Neural progenitor cell (in vitro differentiated cells): ENCODE data around the gene CCDC28B. TPM values are rescaled to one million over a fixed set of nuclear protein-coding genes. Genes with fewer than 3 reads are reported as not detected.
A peak's percentile ranks its signal among the peaks of the same experiment; 100 is the strongest.

Experiments
- DNase-seq: peaks from one replicate; pipeline ENCODE4 v3.0.0-alpha.2; 2016; ENCODE audit warnings: low spot score
- H2AFZ ChIP-seq: fragments of 200-600 bp; sonication (generic); replicated peaks from 2 replicates; pipeline ENCODE4 v1.6.1; 2016; ENCODE audit warnings: antibody characterized with exemption
- H3F3A ChIP-seq: fragments of 200-600 bp; sonication (generic); 2 replicates; pipeline ENCODE4 v1.6.1; 2016; ENCODE audit warnings: antibody characterized with exemption, low read depth
- H3K27ac ChIP-seq: fragments of 200-600 bp; sonication (generic); 2 replicates; pipeline ENCODE4 v1.5.1; 2016; ENCODE audit warnings: mild to moderate bottlenecking
- H3K27me3 ChIP-seq: fragments of 200-600 bp; sonication (generic); 2 replicates; pipeline ENCODE4 v1.6.1; 2016; ENCODE audit warnings: mild to moderate bottlenecking, moderate library complexity
- H3K36me3 ChIP-seq: fragments of 200-600 bp; sonication (generic); 2 replicates; pipeline ENCODE4 v1.5.1; 2016
- H3K4me1 ChIP-seq: fragments of 200-600 bp; sonication (generic); 2 replicates; pipeline ENCODE4 v1.6.1; 2016; ENCODE audit warnings: mixed run types
- H3K4me2 ChIP-seq: fragments of 200-600 bp; sonication (generic); 2 replicates; pipeline ENCODE4 v1.6.1; 2016
- H3K4me3 ChIP-seq: fragments of 200-600 bp; sonication (generic); 2 replicates; pipeline ENCODE4 v1.5.1; 2016
- H3K79me2 ChIP-seq: fragments of 200-600 bp; sonication (generic); 2 replicates; pipeline ENCODE4 v1.6.1; 2016; ENCODE audit warnings: low read depth
- H3K9ac ChIP-seq: fragments of 200-600 bp; sonication (generic); 2 replicates; pipeline ENCODE4 v1.6.1; 2016
- H3K9me3 ChIP-seq: fragments of 200-600 bp; sonication (generic); 2 replicates; pipeline ENCODE4 v1.5.1; 2016; ENCODE audit warnings: low read depth
- H4K20me1 ChIP-seq: fragments of 200-600 bp; sonication (generic); 2 replicates; pipeline ENCODE4 v1.6.1; 2016; ENCODE audit warnings: low read depth
- H3K27ac Mint-ChIP-seq: 3 replicates; pipeline ENCODE4 v1.8.0; 2021; ENCODE audit warnings: mixed read lengths
- H3K27me3 Mint-ChIP-seq: 2 replicates; pipeline ENCODE4 v1.8.0; 2022; ENCODE audit warnings: low read depth, mild to moderate bottlenecking, inconsistent platforms, moderate library complexity, mixed read lengths; ENCODE audit not compliant: insufficient read depth
- H3K36me3 Mint-ChIP-seq: 3 replicates; pipeline ENCODE4 v1.8.0; 2021; ENCODE audit warnings: mixed read lengths
- H3K4me1 Mint-ChIP-seq: 3 replicates; pipeline ENCODE4 v1.8.0; 2021; ENCODE audit warnings: mixed read lengths
- H3K4me3 Mint-ChIP-seq: 3 replicates; pipeline ENCODE4 v1.8.0; 2021; ENCODE audit warnings: mild to moderate bottlenecking, moderate library complexity, mixed read lengths
- H3K9me3 Mint-ChIP-seq: 3 replicates; pipeline ENCODE4 v1.8.0; 2020; ENCODE audit warnings: mixed read lengths
- EZH2 ChIP-seq: fragments of 200-600 bp; sonication (generic); IDR thresholded peaks from 2 replicates; pipeline ENCODE4 v1.6.1; 2017; ENCODE audit warnings: antibody characterized with exemption, mild to moderate bottlenecking, moderate library complexity
- EZH2phosphoT487 ChIP-seq: fragments of 200-600 bp; sonication (generic); IDR thresholded peaks from 2 replicates; pipeline ENCODE4 v1.6.1; 2017; ENCODE audit warnings: antibody characterized with exemption
- total RNA-seq: library from RNA; depleted of rRNA; stranded (reverse); fragments of >200 nt; gene quantifications from 2 replicates; pipeline ENCODE4 v1.2.3, GENCODE V29; 2015; ENCODE audit warnings: low replicate concordance
- TF ChIP-seq, protein P1 (sequence below): fragments of 200-600 bp; sonication (generic); IDR thresholded peaks from 2 replicates; pipeline ENCODE4 v1.5.1; 2017; ENCODE audit warnings: antibody characterized with exemption, mild to moderate bottlenecking

Gene CCDC28B
- total RNA-seq, 1 donor from 2014 or later, result 6.5 TPM

- Histone ChIP-seq H3K27ac (no peak overlapping the region), H3K4me2 (peak overlapping the region; percentile 80), H4K20me1 (peaks cover 9% of the 10 kb centered on the region), H3K9ac (no peak overlapping the region), H3K4me1 (peaks cover 27% of the 10 kb centered on the region), H3K4me3 (peak overlapping the region; percentile 68), H3K79me2 (no peaks in the 10 kb centered on the region), H3K9me3 (no peaks in the 10 kb centered on the region), H3F3A (peaks cover 58% of the 10 kb centered on the region), H3K36me3 (no peaks in the 10 kb centered on the region), H2AFZ (no peak overlapping the region), H3K27me3 (peaks cover 11% of the 10 kb centered on the region)
- Mint-ChIP-seq H3K4me1 (peaks cover 42% of the 10 kb centered on the region), H3K4me3 (peak overlapping the region; percentile 84), H3K9me3 (no peaks in the 10 kb centered on the region), H3K27me3 (peaks cover 6% of the 10 kb centered on the region), H3K27ac (no peak overlapping the region), H3K36me3 (peaks cover 9% of the 10 kb centered on the region)
- no peak for TF ChIP-seq EZH2phosphoT487
- TF ChIP-seq EZH2, result no peak
- TF ChIP-seq, protein P1, sequence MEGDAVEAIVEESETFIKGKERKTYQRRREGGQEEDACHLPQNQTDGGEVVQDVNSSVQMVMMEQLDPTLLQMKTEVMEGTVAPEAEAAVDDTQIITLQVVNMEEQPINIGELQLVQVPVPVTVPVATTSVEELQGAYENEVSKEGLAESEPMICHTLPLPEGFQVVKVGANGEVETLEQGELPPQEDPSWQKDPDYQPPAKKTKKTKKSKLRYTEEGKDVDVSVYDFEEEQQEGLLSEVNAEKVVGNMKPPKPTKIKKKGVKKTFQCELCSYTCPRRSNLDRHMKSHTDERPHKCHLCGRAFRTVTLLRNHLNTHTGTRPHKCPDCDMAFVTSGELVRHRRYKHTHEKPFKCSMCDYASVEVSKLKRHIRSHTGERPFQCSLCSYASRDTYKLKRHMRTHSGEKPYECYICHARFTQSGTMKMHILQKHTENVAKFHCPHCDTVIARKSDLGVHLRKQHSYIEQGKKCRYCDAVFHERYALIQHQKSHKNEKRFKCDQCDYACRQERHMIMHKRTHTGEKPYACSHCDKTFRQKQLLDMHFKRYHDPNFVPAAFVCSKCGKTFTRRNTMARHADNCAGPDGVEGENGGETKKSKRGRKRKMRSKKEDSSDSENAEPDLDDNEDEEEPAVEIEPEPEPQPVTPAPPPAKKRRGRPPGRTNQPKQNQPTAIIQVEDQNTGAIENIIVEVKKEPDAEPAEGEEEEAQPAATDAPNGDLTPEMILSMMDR, result peak; percentile 42
- DNase-seq, result peak; percentile 81
These were observed 838 bp downstream of the CCDC28B start for GRCh38 chr1:32201011-32201855.

- Mint-ChIP-seq H3K36me3 (peaks cover 9% of the 10 kb centered on the region), H3K27ac (no peak overlapping the region), H3K27me3 (peaks cover 6% of the 10 kb centered on the region), H3K4me1 (peaks cover 33% of the 10 kb centered on the region), H3K9me3 (no peaks in the 10 kb centered on the region), H3K4me3 (peak overlapping the region; percentile 92)
- peaks cover 11% of the 10 kb centered on the region for H3K27me3 ChIP-seq
- peaks cover 12% of the 10 kb centered on the region for H3K4me1 ChIP-seq
- H3K79me2 ChIP-seq, result no peaks in the 10 kb centered on the region
- H3K4me2 ChIP-seq, result peak overlapping the region; percentile 94
- H3K9me3 ChIP-seq, result no peaks in the 10 kb centered on the region
- peak overlapping the region; percentile 86 for H2AFZ ChIP-seq
- H3F3A ChIP-seq, result peaks cover 34% of the 10 kb centered on the region
- no peak for DNase-seq
- H3K27ac ChIP-seq, result no peak overlapping the region
- peak overlapping the region; percentile 22 for H3K9ac ChIP-seq
- H3K36me3 ChIP-seq, result no peaks in the 10 kb centered on the region
- TF ChIP-seq EZH2phosphoT487 (no peak), EZH2 (no peak)
- TF ChIP-seq, protein P1, result no peak
- H3K4me3 ChIP-seq, result peak overlapping the region; percentile 83
- no peaks in the 10 kb centered on the region for H4K20me1 ChIP-seq
These were observed 4.6 kb downstream of the CCDC28B start for GRCh38 chr1:32204943-32205361.

- peak within 1 kb of the TSS; percentile 83 for H3K4me3 ChIP-seq
- H3K36me3 ChIP-seq, result no peaks in the 10 kb centered on the region
- H3K27me3 ChIP-seq, result peaks cover 11% of the 10 kb centered on the region
- peak; percentile 96 for DNase-seq
- no peak within 1 kb of the TSS for H3K27ac ChIP-seq
- H4K20me1 ChIP-seq, result no peaks in the 10 kb centered on the region
- peak within 1 kb of the TSS; percentile 92 for H3K4me3 Mint-ChIP-seq
- H3K4me1 Mint-ChIP-seq, result peaks cover 27% of the 10 kb centered on the region
- H3K27ac Mint-ChIP-seq, result peak within 1 kb of the TSS; percentile 69
- H3K9me3 ChIP-seq, result no peaks in the 10 kb centered on the region
- peaks cover 26% of the 10 kb centered on the region for H3F3A ChIP-seq
- no peaks in the 10 kb centered on the region for H3K9me3 Mint-ChIP-seq
- H3K27me3 Mint-ChIP-seq, result peaks cover 6% of the 10 kb centered on the region
- peaks cover 9% of the 10 kb centered on the region for H3K36me3 Mint-ChIP-seq
- H2AFZ ChIP-seq, result peak within 1 kb of the TSS; percentile 86
- H3K9ac ChIP-seq, result peak within 1 kb of the TSS; percentile 78
- H3K4me1 ChIP-seq, result peaks cover 10% of the 10 kb centered on the region
- TF ChIP-seq EZH2, result no peak
- TF ChIP-seq, protein P1, result peak; percentile 38
- TF ChIP-seq EZH2phosphoT487, result no peak
- no peaks in the 10 kb centered on the region for H3K79me2 ChIP-seq
- peak within 1 kb of the TSS; percentile 94 for H3K4me2 ChIP-seq
These were observed 5.3 kb downstream of the CCDC28B start, which contains the start of gene IQCC for GRCh38 chr1:32205401-32206370. TSS of gene IQCC (plus strand) at chr1:32205671. CDS start at chr1:32205682, 11 bp downstream.
